Testis (tissue), 2 donors: Measurements from ENCODE around the gene NPLOC4.

Source experiments
- CTCF ChIP-seq, 3 experiments: fragments of 450-650 bp in 2 of 3; fragments of 200-600 bp in 1 of 3; sonication (generic) in 1 of 3; IDR thresholded peaks; one replicate each; pipeline ENCODE4 v1.5.1; 2016 to 2019; ENCODE audit warnings: antibody characterized with exemption in 3 of 3, mild to moderate bottlenecking in 2 of 3, moderate library complexity in 1 of 3
- POLR2A ChIP-seq: fragments of 450-650 bp; IDR thresholded peaks from one replicate; pipeline ENCODE4 v1.6.1; 2017; ENCODE audit warnings: antibody characterized with exemption, mild to moderate bottlenecking, moderate library complexity

- no peak for TF ChIP-seq CTCF (IDR thresholded peaks at IDR 0.05)
- no peak for TF ChIP-seq POLR2A
These were observed 54.2 kb downstream of the NPLOC4 start for GRCh38 chr17:81582749-81583148.
